Spleen (tissue), 11 donors: ENCODE data around the gene SHBG. TPM values are rescaled to one million over a fixed set of nuclear protein-coding genes. Genes with fewer than 3 reads are reported as not detected.
A peak's percentile ranks its signal among the peaks of the same experiment; 100 is the strongest.

Experiments used
- DNase-seq: peaks from one replicate; pipeline ENCODE4 v3.0.0-alpha.2; 2020
- H3K27ac ChIP-seq, 8 donors: fragments of 200-600 bp; sonication (generic) in 7 of 8; 1 replicate in 4 of 8; 2 replicates in 4 of 8; pipeline versions ENCODE4 v1.5.0 to v1.8.0; 2016 to 2021; ENCODE audit warnings: inconsistent platforms in 4 of 8, mild to moderate bottlenecking in 4 of 8, moderate library complexity in 1 of 8
- H3K27me3 ChIP-seq, 7 donors: fragments of 200-600 bp; sonication (generic) in 6 of 7; replicated peaks in 1 of 7; 1 replicate in 4 of 7; 2 replicates in 3 of 7; pipeline versions ENCODE4 v1.5.0 to v1.8.0; 2016 to 2021; ENCODE audit warnings: inconsistent platforms in 3 of 7, mild to moderate bottlenecking in 1 of 7
- H3K36me3 ChIP-seq, 6 donors: fragments of 200-600 bp; sonication (generic) in 5 of 6; 1 replicate in 4 of 6; 2 replicates in 2 of 6; pipeline versions ENCODE4 v1.5.0 to v1.8.0; 2016 to 2021; ENCODE audit warnings: inconsistent platforms in 2 of 6
- H3K4me1 ChIP-seq, 6 donors: fragments of 200-600 bp; sonication (generic) in 5 of 6; 1 replicate in 3 of 6; 2 replicates in 3 of 6; pipeline versions ENCODE4 v1.5.0 to v1.8.0; 2016 to 2021; ENCODE audit warnings: inconsistent platforms in 3 of 6
- H3K4me3 ChIP-seq, 8 donors: fragments of 200-600 bp; sonication (generic) in 7 of 8; 1 replicate in 4 of 8; 2 replicates in 4 of 8; pipeline versions ENCODE4 v1.5.0 to v1.8.0; 2016 to 2021; ENCODE audit warnings: inconsistent platforms in 4 of 8, mild to moderate bottlenecking in 4 of 8, moderate library complexity in 2 of 8
- H3K9me3 ChIP-seq, 8 donors: fragments of 200-600 bp; sonication (generic) in 7 of 8; 1 replicate in 4 of 8; 2 replicates in 4 of 8; pipeline versions ENCODE4 v1.5.0 to v1.8.0; 2016 to 2021; ENCODE audit warnings: inconsistent platforms in 4 of 8
- POLR2A ChIP-seq, 3 donors: fragments of 450-650 bp; IDR thresholded peaks; one replicate each; pipeline ENCODE4 v1.5.1; 2017; ENCODE audit warnings: antibody characterized with exemption in 3 of 3, mild to moderate bottlenecking in 1 of 3
- POLR2AphosphoS5 ChIP-seq, 3 donors: sonication (generic); formaldehyde crosslinking; IDR thresholded peaks; one replicate each; pipeline ENCODE4 v1.5.1; 2017; ENCODE audit warnings: antibody characterized with exemption in 3 of 3
- WGBS, 5 donors: extraction: QIAGEN DNeasy Blood & Tissue Kit in 3 of 5; methylation state at CpG; one replicate each; pipeline versions ENCODE4 v1.1.5 to v1.1.7; 2013 to 2018; 5-methylcytosine and 5-hydroxymethylcytosine counted together
- intact Hi-C: fragments of 100-400 bp; cut with DNase I; formaldehyde crosslinking; loops from one replicate; pipeline ENCODE4 v1.15.0; 2023; ENCODE audit warnings: low total_unique reads
- polyA plus RNA-seq, 3 donors: library from polyadenylated mRNA; stranded (reverse); fragments of 200-250 nt; gene quantifications; one replicate each; pipeline ENCODE4 v1.2.1, GENCODE V29; 2013
- total RNA-seq, 7 donors: library from RNA; depleted of rRNA in 3 of 7; stranded (reverse); fragments of >200 nt in 3 of 7; fragmentation: NEBNext Ultra II Directional in 4 of 7; extraction: Animal tissue kit (Norgen Biotek cat#: 25700) in 4 of 7; gene quantifications; one replicate each; pipeline versions ENCODE4 v1.1.0 to v1.2.1, GENCODE V29; 2016 to 2021
- TF ChIP-seq, protein P1 (sequence below), 11 experiments: fragments of 200-600 bp in 7 of 11; fragments of 450-650 bp in 4 of 11; sonication (generic) in 4 of 11; IDR thresholded peaks in 8 of 11; conservative IDR thresholded peaks in 3 of 11; 1 replicate in 7 of 11; 2 replicates in 4 of 11; pipeline versions ENCODE4 v1.4.0 to v1.8.0; 2016 to 2021; ENCODE audit warnings: antibody characterized with exemption in 11 of 11, inconsistent platforms in 4 of 11, mild to moderate bottlenecking in 1 of 11
- donor health status: healthy with polysubstance abuse.
- donor health status: DM: no; HTN: no; CAD: no; lungs with moderate emphysema.
- donor health status: DM: no; HTN: no; CAD: no.
- donor health status: Bipolar disorder and iron deficiency.
- donor health status: healthy.
- donor health status: DM: no; HTN: no; CAD: no.
- donor health status: DM: yes; HTN: yes; CAD: no.

SHBG gene
- total and polyA plus RNA-seq, 10 donors: 0.27 to 1.9 (median 0.53) TPM; not detected in 2

DNA sequence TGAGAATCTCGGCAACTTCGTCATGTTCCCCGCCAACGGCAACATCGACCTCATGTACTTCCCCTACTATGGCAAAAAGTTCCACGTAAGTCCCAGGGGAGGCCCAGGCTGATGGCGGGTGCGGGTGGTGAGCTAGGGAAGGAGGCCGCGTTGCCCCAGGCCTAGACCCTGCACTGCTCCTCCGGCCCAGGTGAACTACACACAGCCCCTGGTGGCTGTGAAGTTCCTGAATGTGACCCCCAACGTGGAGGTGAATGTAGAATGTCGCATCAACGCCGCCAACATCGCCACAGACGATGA, 25.6 kb downstream of the SHBG start:
- no peak overlapping the region for H3K27ac ChIP-seq
- H3K27me3 ChIP-seq: peaks cover 0 to 31% (median 21%) of the 10 kb centered on the region in 7 donors
- H3K36me3 ChIP-seq: no peaks in the 10 kb centered on the region
- no peak for TF ChIP-seq POLR2A (IDR thresholded peaks at IDR 0.05)
- TF ChIP-seq, protein P1, sequence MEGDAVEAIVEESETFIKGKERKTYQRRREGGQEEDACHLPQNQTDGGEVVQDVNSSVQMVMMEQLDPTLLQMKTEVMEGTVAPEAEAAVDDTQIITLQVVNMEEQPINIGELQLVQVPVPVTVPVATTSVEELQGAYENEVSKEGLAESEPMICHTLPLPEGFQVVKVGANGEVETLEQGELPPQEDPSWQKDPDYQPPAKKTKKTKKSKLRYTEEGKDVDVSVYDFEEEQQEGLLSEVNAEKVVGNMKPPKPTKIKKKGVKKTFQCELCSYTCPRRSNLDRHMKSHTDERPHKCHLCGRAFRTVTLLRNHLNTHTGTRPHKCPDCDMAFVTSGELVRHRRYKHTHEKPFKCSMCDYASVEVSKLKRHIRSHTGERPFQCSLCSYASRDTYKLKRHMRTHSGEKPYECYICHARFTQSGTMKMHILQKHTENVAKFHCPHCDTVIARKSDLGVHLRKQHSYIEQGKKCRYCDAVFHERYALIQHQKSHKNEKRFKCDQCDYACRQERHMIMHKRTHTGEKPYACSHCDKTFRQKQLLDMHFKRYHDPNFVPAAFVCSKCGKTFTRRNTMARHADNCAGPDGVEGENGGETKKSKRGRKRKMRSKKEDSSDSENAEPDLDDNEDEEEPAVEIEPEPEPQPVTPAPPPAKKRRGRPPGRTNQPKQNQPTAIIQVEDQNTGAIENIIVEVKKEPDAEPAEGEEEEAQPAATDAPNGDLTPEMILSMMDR (IDR thresholded peaks at IDR 0.05 in 8 of 11, conservative IDR thresholded peaks at IDR 0.05 in 3 of 11): no peak
- TF ChIP-seq POLR2AphosphoS5 (IDR thresholded peaks at IDR 0.05): no peak
- intact Hi-C loops: no loop called here
- DNase-seq: no peak
- WGBS, 5 donors: 86 to 92% (median 88%) methylated on average over 17 of the region's 17 CpGs
- H3K4me3 ChIP-seq: no peak overlapping the region
- no peaks in the 10 kb centered on the region for H3K9me3 ChIP-seq
- H3K4me1 ChIP-seq: peaks cover 9 to 22% (median 15%) of the 10 kb centered on the region in 6 donors

DNA sequence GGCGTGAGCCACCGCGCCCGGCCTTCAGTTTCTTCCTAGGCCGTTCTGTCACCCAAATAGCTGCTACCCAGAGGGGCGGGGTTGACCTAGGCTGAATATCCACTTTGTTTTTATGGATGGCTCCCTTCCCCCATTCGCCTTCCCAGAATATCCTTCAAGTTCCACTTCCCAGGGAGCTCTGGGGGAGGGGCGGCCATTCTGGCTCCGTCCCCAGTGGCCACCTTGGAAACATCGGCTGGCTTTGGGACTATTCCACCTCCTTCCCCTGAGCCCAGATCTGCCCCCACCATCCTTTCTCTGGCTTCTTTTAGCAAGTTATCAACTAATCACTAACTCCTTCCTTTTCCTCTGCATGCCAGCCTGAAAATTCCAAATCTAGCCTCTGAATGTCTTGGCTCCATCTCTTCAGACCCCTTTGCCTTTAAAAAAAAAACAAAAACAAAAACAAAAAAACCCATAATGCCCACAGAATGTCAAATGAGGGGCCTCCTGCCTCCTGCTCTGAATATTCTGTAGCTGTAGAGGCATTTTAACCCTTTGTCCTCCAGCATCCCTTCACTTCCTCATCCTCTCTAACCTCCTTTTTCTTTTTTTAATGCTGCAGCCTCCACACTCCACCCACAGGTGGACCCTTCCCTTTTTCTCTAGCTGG, 27.1 kb downstream of the SHBG start:
- 58 to 73% (median 61%) methylated on average over 10 of the region's 10 CpGs for WGBS, 5 donors
- no peak for DNase-seq
- Histone ChIP-seq H3K4me3 (no peak overlapping the region), H3K4me1 (peaks cover 0 to 6% (median under 1%) of the 10 kb centered on the region in 6 donors), H3K9me3 (no peaks in the 10 kb centered on the region), H3K27ac (peak overlapping the region in 5 of 8 donors; percentile 4 to 50 (median 23)), H3K36me3 (no peaks in the 10 kb centered on the region), H3K27me3 (peaks cover 0 to 15% (median 5%) of the 10 kb centered on the region in 7 donors)
- TF ChIP-seq POLR2AphosphoS5 (IDR thresholded peaks at IDR 0.05): peak in 2 of 3 donors; percentile 22 to 35
- TF ChIP-seq, protein P1 (IDR thresholded peaks at IDR 0.05 in 8 of 11, conservative IDR thresholded peaks at IDR 0.05 in 3 of 11): no peak
- TF ChIP-seq POLR2A (IDR thresholded peaks at IDR 0.05): no peak
- intact Hi-C loops: no loop called here

DNA sequence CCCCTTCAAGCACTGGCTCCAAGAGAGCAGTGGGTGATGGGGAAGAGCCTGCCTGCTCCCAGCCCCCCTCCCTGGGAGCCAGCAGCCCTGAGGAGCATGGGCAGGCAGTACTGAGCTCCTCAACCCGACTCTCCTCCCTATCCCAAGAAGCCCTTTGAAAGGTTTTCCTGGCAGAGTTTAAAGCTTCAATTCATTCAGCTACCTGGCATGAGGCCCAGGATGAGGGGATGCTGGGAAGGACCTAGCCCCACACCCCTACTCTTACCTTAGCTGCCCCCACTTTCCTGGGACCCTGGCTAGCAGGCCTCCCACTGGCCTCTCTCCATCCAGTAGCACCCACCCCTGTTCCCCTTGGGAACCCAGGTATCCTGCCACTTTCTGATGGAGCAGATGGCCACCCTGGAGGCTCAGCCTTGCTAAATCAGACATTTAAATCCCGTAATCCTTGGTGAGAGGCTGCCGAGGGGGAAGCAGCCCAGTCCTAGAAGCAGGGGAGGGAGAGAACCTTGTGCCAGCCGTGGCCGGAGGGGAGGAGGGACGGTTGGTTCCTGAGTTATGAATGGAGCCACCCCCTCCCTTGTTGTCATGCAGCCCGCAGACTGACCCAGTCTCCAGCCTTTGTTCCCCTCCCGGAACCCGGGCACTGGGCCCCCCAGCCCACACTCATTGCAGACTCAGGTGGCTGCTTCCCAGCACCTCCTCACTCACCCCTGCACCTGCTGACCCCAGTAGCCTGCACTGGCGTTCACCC, 37.9 kb downstream of the SHBG start:
- H3K36me3 ChIP-seq: peaks cover 0 to 75% (median 65%) of the 10 kb centered on the region in 6 donors
- DNase-seq: no peak
- no peak overlapping the region for H3K4me3 ChIP-seq
- no peaks in the 10 kb centered on the region for H3K4me1 ChIP-seq
- WGBS, 5 donors: 84 to 93% (median 86%) methylated on average over 9 to 10 of the region's 10 CpGs
- no peaks in the 10 kb centered on the region for H3K27me3 ChIP-seq
- H3K9me3 ChIP-seq: no peaks in the 10 kb centered on the region
- TF ChIP-seq POLR2A (IDR thresholded peaks at IDR 0.05) (no peak), POLR2AphosphoS5 (IDR thresholded peaks at IDR 0.05) (no peak)
- TF ChIP-seq, protein P1 (IDR thresholded peaks at IDR 0.05 in 8 of 11, conservative IDR thresholded peaks at IDR 0.05 in 3 of 11): no peak
- intact Hi-C loops: no loop called here
- H3K27ac ChIP-seq: no peak overlapping the region

DNA sequence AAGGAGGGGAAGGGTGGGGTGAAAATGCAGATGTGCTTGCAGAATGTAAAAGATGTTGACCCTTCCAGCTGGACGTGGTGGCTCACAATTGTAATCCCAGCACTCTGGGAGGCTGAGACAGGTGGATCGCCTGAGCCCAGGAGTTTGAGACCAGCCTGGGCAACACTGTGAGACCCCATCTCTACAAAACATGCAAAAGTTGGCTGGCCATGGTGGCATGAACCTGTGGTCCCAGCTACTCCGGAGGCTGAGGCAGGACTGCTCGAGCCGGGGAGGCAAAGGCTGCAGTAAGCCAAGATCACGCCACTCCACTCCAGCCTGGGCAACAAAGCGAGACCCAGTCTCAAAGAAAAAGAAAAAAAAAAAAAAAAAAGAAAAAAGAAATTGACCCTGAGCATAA, 38.5 kb downstream of the SHBG start:
- no peak for DNase-seq
- H3K36me3 ChIP-seq: peaks cover 4 to 81% (median 72%) of the 10 kb centered on the region in 6 donors
- intact Hi-C loops: no loop called here
- H3K27me3 ChIP-seq: no peaks in the 10 kb centered on the region
- no peaks in the 10 kb centered on the region for H3K4me1 ChIP-seq
- H3K27ac ChIP-seq: no peak overlapping the region
- H3K4me3 ChIP-seq: no peak overlapping the region
- H3K9me3 ChIP-seq: peaks cover 2 to 6% (median 5%) of the 10 kb centered on the region in 8 donors
- TF ChIP-seq, protein P1 (IDR thresholded peaks at IDR 0.05 in 8 of 11, conservative IDR thresholded peaks at IDR 0.05 in 3 of 11): no peak
- no peak for TF ChIP-seq POLR2AphosphoS5 (IDR thresholded peaks at IDR 0.05)
- WGBS, 5 donors: 91 to 98% (median 95%) methylated on average over 7 of the region's 7 CpGs
